Colon (tissue), 2 donors: ENCODE results near the gene CEBPB.

Experiments used
- FAIRE-seq: peaks from 2 replicates; lab custom pipeline; 2012; peaks lifted over from hg19 to GRCh38; lab: Jason Lieb, UNC
- donor health status: control.
- donor health status: control.

The CEBPB gene

GRCh38 chr20:50230184-50230583 lies 39.6 kb downstream of the CEBPB start:
- FAIRE-seq, result no peak

DNA sequence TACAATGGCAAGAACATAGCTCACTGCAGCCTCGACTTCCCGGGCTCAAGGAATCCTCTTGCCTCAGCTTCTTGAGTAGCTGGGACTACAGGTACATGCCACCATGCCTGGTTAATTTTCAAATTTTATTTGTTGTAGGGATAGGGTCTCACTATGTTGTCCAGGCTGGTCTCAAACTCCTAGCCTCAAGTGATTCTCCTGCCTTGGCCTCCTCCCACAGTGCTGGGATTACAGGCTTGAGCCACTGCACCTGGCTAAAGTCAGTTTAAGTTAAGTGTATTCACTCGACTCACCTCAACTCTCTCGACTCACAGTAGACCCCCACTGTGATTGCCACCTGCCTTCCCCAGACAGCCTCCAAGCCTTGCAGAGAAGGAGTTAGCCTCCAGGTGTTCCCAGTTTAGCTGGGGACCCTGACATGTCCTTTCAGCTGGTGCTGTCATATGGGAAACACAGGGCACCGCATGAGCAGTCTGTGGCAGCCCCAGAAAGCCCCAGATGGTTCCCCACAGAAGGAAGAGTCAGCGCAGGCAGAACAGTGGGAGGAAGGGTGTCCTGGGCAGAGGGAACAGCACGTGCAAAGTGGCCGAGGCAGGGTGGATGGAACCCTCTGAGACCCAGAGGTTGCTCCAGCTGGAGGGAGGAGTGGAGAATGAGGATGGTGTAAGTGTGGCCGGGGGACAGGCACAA lies 40.4 kb downstream of the CEBPB start:
- no peak for FAIRE-seq

DNA sequence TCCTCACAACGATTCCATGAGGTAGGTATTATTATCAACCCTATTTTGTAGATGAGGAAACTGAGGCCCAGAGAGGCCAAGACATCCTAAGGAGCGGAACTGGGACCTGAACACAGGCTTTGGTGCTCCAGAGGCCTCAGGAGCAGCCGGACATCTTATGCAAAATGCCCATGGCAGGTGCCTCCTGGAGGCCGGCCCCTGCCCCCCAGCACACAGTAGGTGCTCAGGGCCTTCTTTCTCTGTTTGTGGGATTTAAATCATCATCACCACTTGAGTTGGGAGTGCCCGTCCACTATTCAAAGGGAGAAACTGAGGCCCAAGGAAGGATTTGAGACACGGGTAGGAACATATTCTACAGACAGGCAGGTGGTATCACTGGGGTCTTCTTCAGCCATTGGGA lies 41.2 kb downstream of the CEBPB start:
- FAIRE-seq, result no peak

- FAIRE-seq, result no peak
These were observed 42.2 kb downstream of the CEBPB start for GRCh38 chr20:50232651-50233324.

GRCh38 chr20:50233325-50234212 lies 42.9 kb downstream of the CEBPB start:
- FAIRE-seq, result no peak

DNA sequence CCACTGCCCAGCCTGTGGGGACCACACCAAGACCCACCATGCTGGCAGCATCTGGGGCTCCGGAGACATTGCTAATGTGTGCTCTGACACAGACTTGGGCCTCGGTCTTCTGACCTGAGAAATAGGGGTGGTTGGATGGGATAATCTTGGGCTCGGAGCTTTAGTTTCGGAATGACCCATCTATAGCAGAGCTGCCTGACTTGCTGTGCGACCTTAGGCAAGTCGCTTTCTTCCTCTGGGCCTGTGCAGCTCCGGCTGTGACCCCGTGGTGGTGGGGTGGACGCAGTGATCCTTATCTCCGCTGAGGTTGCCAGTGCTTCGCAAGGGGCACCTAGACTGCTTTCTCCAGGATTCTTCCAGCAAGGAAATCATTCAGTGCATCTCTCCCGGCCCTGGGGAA lies 43.7 kb downstream of the CEBPB start:
- FAIRE-seq, result no peak

DNA sequence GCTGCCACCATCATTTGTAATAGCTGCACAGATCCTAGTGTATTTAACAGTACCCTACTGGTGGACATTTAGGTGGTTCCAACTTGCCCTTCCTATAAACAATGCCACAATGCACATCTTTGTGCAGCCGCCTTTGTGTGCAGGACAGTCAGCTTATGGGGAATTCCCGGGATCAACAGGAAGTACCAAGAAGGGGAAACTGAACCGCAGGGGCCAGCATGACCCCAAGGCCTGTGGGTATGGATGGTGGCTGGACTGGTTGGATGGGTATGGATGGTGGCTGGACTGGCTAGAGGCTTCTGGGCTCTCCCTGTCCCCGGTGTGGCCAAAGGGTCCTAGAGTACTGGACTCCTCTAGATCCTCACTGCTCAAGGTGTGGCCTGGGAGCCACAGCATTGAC lies 46.7 kb downstream of the CEBPB start:
- FAIRE-seq, result no peak

- no peak for FAIRE-seq
These were observed 47.6 kb downstream of the CEBPB start for GRCh38 chr20:50238081-50238800.

DNA sequence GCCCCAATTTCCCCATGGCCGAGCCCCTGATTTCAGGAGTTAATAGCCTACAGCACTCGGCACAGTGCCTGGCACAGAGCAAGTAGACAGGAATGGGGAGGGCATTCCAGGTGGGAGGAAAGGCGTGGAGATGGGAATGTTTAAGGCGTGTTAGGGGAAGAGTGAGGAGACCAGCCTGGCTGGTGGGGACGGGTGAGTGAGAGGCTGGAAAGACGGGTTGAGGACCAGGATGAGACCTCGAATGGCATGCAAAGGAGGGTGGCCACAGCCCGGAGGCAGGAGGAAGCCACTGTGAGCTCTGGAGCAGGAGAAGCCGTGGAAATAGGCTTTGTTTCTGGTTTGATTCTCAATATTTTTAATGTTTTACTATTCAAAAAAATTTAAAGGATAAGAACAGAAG lies 49.5 kb downstream of the CEBPB start:
- FAIRE-seq, result no peak

DNA sequence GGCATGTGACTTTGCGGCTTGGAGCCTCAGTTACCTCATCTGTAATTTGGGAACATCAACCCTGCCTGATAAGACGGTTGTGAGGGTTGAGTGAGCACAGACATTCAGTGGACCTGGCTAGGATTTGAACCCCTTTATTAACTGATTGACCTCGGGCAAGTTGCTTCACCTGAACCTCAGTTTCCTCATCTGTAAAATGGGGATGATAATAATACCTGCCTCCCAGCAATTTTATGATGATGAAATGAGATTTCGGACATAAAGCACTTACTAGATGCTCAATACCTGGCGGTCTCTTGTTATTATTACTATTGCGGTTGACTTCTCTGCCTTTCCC lies 51.5 kb downstream of the CEBPB start:
- no peak for FAIRE-seq
